Kidney (tissue), 14 donors: ENCODE measurements around the gene SFI1. TPM values are rescaled to one million over a fixed set of nuclear protein-coding genes. Genes with fewer than 3 reads are reported as not detected.

Experiments
- DNase-seq, 5 donors: peaks; one replicate each; pipeline ENCODE4 v3.0.0-alpha.2; 2013 to 2020
- FAIRE-seq: peaks from 2 replicates; lab custom pipeline; 2012; peaks lifted over from hg19 to GRCh38; lab: Jason Lieb, UNC
- H3K27ac ChIP-seq, 2 donors: one replicate each; pipeline ENCODE4 v1.7.0; 2013; ENCODE audit warnings: low read depth in 2 of 2, low read length in 2 of 2, inconsistent platforms in 1 of 2
- H3K27me3 ChIP-seq: one replicate; pipeline ENCODE4 v1.7.1; 2013; ENCODE audit warnings: low read length, inconsistent platforms; ENCODE audit not compliant: control insufficient read depth, insufficient read depth
- H3K36me3 ChIP-seq, 3 donors: one replicate each; pipeline versions ENCODE4 v1.7.0 to v1.7.1; 2013; ENCODE audit warnings: low read length in 3 of 3, control low read depth in 1 of 3, inconsistent platforms in 1 of 3; ENCODE audit not compliant: insufficient read depth in 3 of 3, control insufficient read depth in 2 of 3
- H3K4me1 ChIP-seq, 3 donors: one replicate each; pipeline versions ENCODE4 v1.7.0 to v1.7.1; 2013; ENCODE audit warnings: low read length in 3 of 3, inconsistent platforms in 1 of 3, low read depth in 1 of 3; ENCODE audit not compliant: control insufficient read depth in 2 of 3, insufficient read depth in 2 of 3
- H3K4me3 ChIP-seq, 3 donors: one replicate each; pipeline versions ENCODE4 v1.7.0 to v1.8.1; 2013; ENCODE audit warnings: low read length in 3 of 3, control low read depth in 1 of 3, inconsistent platforms in 1 of 3
- H3K9ac ChIP-seq, 3 donors: one replicate each; pipeline versions ENCODE4 v1.7.0 to v1.7.1; 2013; ENCODE audit warnings: low read length in 3 of 3, control low read depth in 1 of 3, inconsistent platforms in 1 of 3
- H3K9me3 ChIP-seq, 3 donors: one replicate each; pipeline versions ENCODE4 v1.7.0 to v1.7.1; 2013; ENCODE audit warnings: low read length in 3 of 3, control low read depth in 1 of 3, inconsistent platforms in 1 of 3; ENCODE audit not compliant: control insufficient read depth in 2 of 3, insufficient read depth in 1 of 3
- CTCF ChIP-seq: IDR thresholded peaks from 3 replicates; pipeline ENCODE4 v1.5.1; 2012; ENCODE audit warnings: mild to moderate bottlenecking, moderate library complexity, borderline replicate concordance; ENCODE audit not compliant: insufficient read depth; ENCODE audit errors: extremely low read depth
- intact Hi-C: fragments of 100-400 bp; cut with DNase I; formaldehyde crosslinking; loops from one replicate; pipeline ENCODE4 v1.11.1; 2022
- polyA plus RNA-seq: library from polyadenylated mRNA; stranded (reverse); fragments of 350-450 nt; fragmentation: Illumina TruSeq; extraction: RNeasy Lipid Tissue Mini Kit (QIAGEN cat#74804); gene quantifications from one replicate; pipeline ENCODE4 v1.2.3, GENCODE V29; 2014; ENCODE audit warnings: low read depth, low replicate concordance; ENCODE audit not compliant: insufficient read depth
- total RNA-seq: library from RNA; stranded (reverse); fragmentation: NEBNext Ultra II Directional; extraction: Animal tissue kit (Norgen Biotek cat#: 25700); gene quantifications from one replicate; pipeline ENCODE4 v1.2.1, GENCODE V29; 2021
- donor health status: control.
- donor health status: control.
- donor health status: control.
- donor health status: control.
- donor health status: control.
- donor health status: DM: yes; HTN: yes; CAD: no.
- donor health status: Normal renal cell carcinoma (clear cell type).

SFI1 gene
- total and polyA plus RNA-seq, 2 donors from 2014 or later = 11.4 to 48.2 TPM

- Histone ChIP-seq H3K9ac (no peak overlapping the region), H3K9me3 (no peaks in the 10 kb centered on the region), H3K27ac (no peak overlapping the region), H3K27me3 (no peaks in the 10 kb centered on the region), H3K4me3 (no peak overlapping the region), H3K4me1 (no peaks in the 10 kb centered on the region), H3K36me3 (peaks cover 11 to 51% (median 24%) of the 10 kb centered on the region in 3 donors)
- intact Hi-C loops = no loop called here
- FAIRE-seq = no peak
- DNase-seq = no peak
- TF ChIP-seq CTCF = no peak
Observed at GRCh38 chr22:31461699-31462098, 34.6 kb upstream of the SFI1 start.

GRCh38 chr22:31465307-31465706 is 31.0 kb upstream of the SFI1 start:
- H3K27ac ChIP-seq = no peak overlapping the region
- no peak overlapping the region for H3K4me3 ChIP-seq
- TF ChIP-seq CTCF = no peak
- DNase-seq (no peak), FAIRE-seq (no peak)
- no peaks in the 10 kb centered on the region for H3K9me3 ChIP-seq
- peaks cover 13 to 43% (median 17%) of the 10 kb centered on the region in 3 donors for H3K36me3 ChIP-seq
- no peaks in the 10 kb centered on the region for H3K27me3 ChIP-seq
- intact Hi-C loops = no loop called here
- H3K9ac ChIP-seq = no peak overlapping the region
- H3K4me1 ChIP-seq = no peaks in the 10 kb centered on the region

- Histone ChIP-seq H3K36me3 (peaks cover 2 to 4% (median 3%) of the 10 kb centered on the region in 3 donors), H3K9ac (no peak overlapping the region), H3K27ac (no peak overlapping the region), H3K9me3 (no peaks in the 10 kb centered on the region), H3K27me3 (no peaks in the 10 kb centered on the region), H3K4me1 (no peaks in the 10 kb centered on the region), H3K4me3 (no peak overlapping the region)
- DNase-seq (no peak), FAIRE-seq (no peak)
- TF ChIP-seq CTCF = no peak
- intact Hi-C loops = no loop called here
Observed at GRCh38 chr22:31474743-31475142, 21.6 kb upstream of the SFI1 start.

GRCh38 chr22:31475800-31476199 is 20.5 kb upstream of the SFI1 start:
- intact Hi-C loops = no loop called here
- FAIRE-seq (no peak), DNase-seq (no peak)
- Histone ChIP-seq H3K4me1 (no peaks in the 10 kb centered on the region), H3K27ac (no peak overlapping the region), H3K9ac (no peak overlapping the region), H3K27me3 (no peaks in the 10 kb centered on the region), H3K36me3 (peaks cover 2 to 12% (median 8%) of the 10 kb centered on the region in 3 donors), H3K9me3 (no peaks in the 10 kb centered on the region), H3K4me3 (no peak overlapping the region)
- TF ChIP-seq CTCF = no peak
